GM12878 (cell line): ENCODE measurements around the gene NRG2. TPM values are rescaled to one million over a fixed set of nuclear protein-coding genes. Genes with fewer than 3 reads are reported as not detected.

Experiments used
- ATAC-seq: fragments of 200-7000 bp; cut with Tn5 transposase; 3 replicates; pipeline ENCODE4 v1.9.1; 2020; ENCODE audit warnings: mild to moderate bottlenecking, moderate library complexity
- BruUV-seq: library from RNA; stranded (reverse); fragments of 400-500 nt; replicated peaks from 2 replicates; lab custom pipeline; 2021; lab: Mats Ljungman, UMichigan
- CTCF ChIA-PET: fragments of 300-600 bp; sonication (Branson Sonifier 250); formaldehyde crosslinking; extraction: SDS; loops from one replicate; lab custom pipeline; 2021; ENCODE audit warnings: inconsistent platforms; lab: Yijun Ruan, JAX
- POLR2A ChIA-PET: fragments of 350-600 bp; formaldehyde crosslinking; extraction: SDS; loops from one replicate; lab custom pipeline; 2021; ENCODE audit warnings: inconsistent platforms; lab: Charles Lee
- RAD21 ChIA-PET: fragments of 300-600 bp; sonication (Branson Sonifier 250); formaldehyde crosslinking; loops from one replicate; lab custom pipeline; 2023; ENCODE audit warnings: antibody characterized with exemption; ENCODE audit not compliant: unreplicated experiment; lab: Charles Lee
- SMC1A ChIA-PET: fragments of 300-600 bp; sonication (Branson Sonifier 250); formaldehyde crosslinking; loops from one replicate; lab custom pipeline; 2023; ENCODE audit not compliant: unreplicated experiment, uncharacterized antibody; lab: Charles Lee
- DNase-seq: peaks from one replicate; pipeline ENCODE4 v3.0.0-alpha.2; 2011; ENCODE audit warnings: low read depth, low spot score
- FAIRE-seq: peaks from 3 replicates; lab custom pipeline; 2011; peaks lifted over from hg19 to GRCh38; lab: Jason Lieb, UNC
- H2AFZ ChIP-seq: 2 replicates; pipeline ENCODE4 v1.6.0; 2011; ENCODE audit warnings: low read depth, low read length, control low read depth; ENCODE audit not compliant: control insufficient read depth
- H3K27ac ChIP-seq: 2 replicates; pipeline ENCODE4 v1.5.1; 2011; ENCODE audit warnings: control low read depth; ENCODE audit not compliant: control insufficient read depth, insufficient read depth
- H3K27me3 ChIP-seq, 2 experiments: replicated peaks in 1 of 2; 2 replicates each; pipeline versions ENCODE4 v1.6.0 to v1.6.1; 2011; ENCODE audit warnings: low read length in 1 of 2; ENCODE audit not compliant: control insufficient read depth in 2 of 2, insufficient read depth in 2 of 2
- H3K36me3 ChIP-seq, 2 experiments: 2 replicates each; pipeline ENCODE4 v1.5.1; 2011; ENCODE audit warnings: low read length in 1 of 2; ENCODE audit not compliant: control insufficient read depth in 2 of 2, insufficient read depth in 2 of 2
- H3K4me1 ChIP-seq: 2 replicates; pipeline ENCODE4 v1.6.1; 2011; ENCODE audit warnings: mild to moderate bottlenecking, low read length, moderate library complexity, mixed read lengths; ENCODE audit not compliant: control insufficient read depth, insufficient read depth
- H3K4me2 ChIP-seq: 2 replicates; pipeline ENCODE4 v1.6.0; 2011; ENCODE audit warnings: control low read depth; ENCODE audit not compliant: control insufficient read depth, insufficient read depth
- H3K4me3 ChIP-seq: fragments of 200-600 bp; sonication (generic); 2 replicates; pipeline ENCODE4 v1.5.1; 2016
- H3K79me2 ChIP-seq: 2 replicates; pipeline ENCODE4 v1.6.0; 2011; ENCODE audit warnings: low read length; ENCODE audit not compliant: control insufficient read depth, insufficient read depth
- H3K9ac ChIP-seq: 2 replicates; pipeline ENCODE4 v1.8.0; 2011; ENCODE audit warnings: low read length, control low read depth, mixed read lengths; ENCODE audit not compliant: control insufficient read depth, insufficient read depth
- H3K9me3 ChIP-seq: replicated peaks from 3 replicates; pipeline ENCODE4 v1.5.1; 2011; ENCODE audit warnings: mild to moderate bottlenecking, low read length; ENCODE audit not compliant: control insufficient read depth, insufficient read depth
- H4K20me1 ChIP-seq: 2 replicates; pipeline ENCODE4 v1.6.0; 2011; ENCODE audit not compliant: control insufficient read depth, insufficient read depth
- CHD1 ChIP-seq: IDR thresholded peaks from 2 replicates; pipeline ENCODE4 v1.6.1; 2012; ENCODE audit warnings: low read depth, low read length, improper control_type of control experiment
- FOXM1 ChIP-seq: IDR thresholded peaks from 2 replicates; pipeline ENCODE4 v1.6.1; 2012; ENCODE audit warnings: low read depth, mild to moderate bottlenecking, inconsistent platforms, low read length, moderate library complexity
- LARP7 ChIP-seq: fragments of 450-650 bp; IDR thresholded peaks from 2 replicates; pipeline ENCODE4 v1.6.1; 2017; ENCODE audit warnings: mild to moderate bottlenecking
- MTA2 ChIP-seq: fragments of 450-650 bp; IDR thresholded peaks from 2 replicates; pipeline ENCODE4 v1.6.1; 2016; ENCODE audit warnings: low read depth, mild to moderate bottlenecking, moderate library complexity
- NFIC ChIP-seq: IDR thresholded peaks from 2 replicates; pipeline ENCODE4 v1.6.1; 2012; ENCODE audit warnings: low read depth, mild to moderate bottlenecking, inconsistent platforms, low read length, moderate library complexity
- SIN3A ChIP-seq: IDR thresholded peaks from 2 replicates; pipeline ENCODE4 v1.6.1; 2012; ENCODE audit warnings: low read depth, low read length, improper control_type of control experiment
- SUPT20H ChIP-seq: IDR thresholded peaks from 2 replicates; pipeline ENCODE4 v1.6.1; 2011; ENCODE audit warnings: low read depth, mild to moderate bottlenecking, low read length, moderate library complexity, borderline replicate concordance; ENCODE audit not compliant: control insufficient read depth
- TARDBP ChIP-seq: IDR thresholded peaks from 2 replicates; pipeline ENCODE4 v1.6.1; 2016; ENCODE audit warnings: borderline replicate concordance
- ZNF207 ChIP-seq: fragments of 450-650 bp; IDR thresholded peaks from 2 replicates; pipeline ENCODE4 v1.6.1; 2014; ENCODE audit warnings: antibody characterized with exemption, mild to moderate bottlenecking, borderline replicate concordance
- ZNF274 ChIP-seq: IDR thresholded peaks from one replicate; pipeline ENCODE4 v1.8.0; 2011; ENCODE audit not compliant: insufficient read length, insufficient read depth
- ZNF622 ChIP-seq: fragments of 450-650 bp; IDR thresholded peaks from 2 replicates; pipeline ENCODE4 v1.6.1; 2017; ENCODE audit warnings: mild to moderate bottlenecking, inconsistent platforms
- WGBS: methylation state at CpG from one replicate; pipeline ENCODE4 v1.1.6; 2016; ENCODE audit warnings: low lambda C conversion rate; ENCODE audit not compliant: insufficient replicate concordance, insufficient coverage; ENCODE audit errors: missing lambda C conversion rate; 5-methylcytosine and 5-hydroxymethylcytosine counted together
- in situ Hi-C: fragments of 300-500 bp; cut with MboI; formaldehyde crosslinking; loops from 9 replicates; pipeline ENCODE4 v1.14.3; 2018; ENCODE audit warnings: mixed read lengths
- intact Hi-C: fragments of 100-400 bp; cut with micrococcal nuclease; formaldehyde crosslinking; loops from one replicate; pipeline ENCODE4 v1.14.2; 2022; ENCODE audit not compliant: unreplicated experiment
- polyA plus RNA-seq, 11 experiments: library from polyadenylated mRNA; depleted of rRNA in 4 of 11; unstranded in 6 of 11; stranded (reverse) in 5 of 11; fragments of >200 nt; fragmentation: Nextera tagmentation in 4 of 11; fragmentation: Illumina TruSeq in 1 of 11; extraction: Ambion mirVana in 4 of 11; extraction: Trizol in 1 of 11; gene quantifications; 1 replicate in 1 of 11; 2 replicates in 10 of 11; pipeline versions ENCODE4 v1.2.1 to v1.2.3, GENCODE V29; 2011 to 2016; ENCODE audit warnings: inconsistent platforms in 2 of 11, missing spikeins in 2 of 11, low read depth in 1 of 11
- total RNA-seq, 4 experiments: library from RNA; depleted of rRNA in 3 of 4; stranded (reverse); fragments of >200 nt in 3 of 4; fragmentation: Illumina TruSeq in 1 of 4; extraction: Trizol in 1 of 4; gene quantifications; 2 replicates each; pipeline versions ENCODE4 v1.2.1 to v1.2.3, GENCODE V29; 2013 to 2021
- TF ChIP-seq, protein P1 (sequence below): IDR thresholded peaks from 2 replicates; pipeline ENCODE4 v1.6.1; 2012; ENCODE audit warnings: low read length, inconsistent platforms
- TF ChIP-seq, protein P2 (sequence below): fragments of 450-650 bp; IDR thresholded peaks from 2 replicates; pipeline ENCODE4 v1.6.1; 2018; ENCODE audit warnings: mild to moderate bottlenecking, low read depth, moderate library complexity; ENCODE audit not compliant: partially characterized antibody

NRG2 gene
- total and polyA plus RNA-seq, 10 of the 15 experiments (the other 5 are each of a cell fraction or from before 2014, with no cell fraction given): 0.10 to 21.7 (median 9.6) TPM

DNA sequence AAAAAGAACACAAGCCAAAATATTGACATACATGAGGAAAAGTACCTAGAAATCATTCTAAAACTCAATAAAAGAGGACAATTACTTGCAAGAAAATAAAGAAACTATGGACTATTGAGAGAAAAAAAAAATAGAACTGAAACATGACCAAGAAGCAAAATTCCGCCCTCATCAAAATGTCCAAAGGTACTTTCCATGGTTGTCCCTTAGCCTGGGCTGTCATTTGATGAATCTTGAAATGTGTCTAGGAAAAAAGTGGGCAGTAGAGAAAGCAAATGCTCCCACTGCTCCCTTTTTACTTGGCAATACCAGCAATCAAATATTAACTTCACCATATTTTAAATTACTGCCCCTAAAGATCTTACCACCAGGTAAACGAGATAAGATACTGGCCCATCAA lies 10.8 kb downstream of the NRG2 start:
- peaks cover 46% of the 10 kb centered on the region for H3K79me2 ChIP-seq
- FAIRE-seq: no peak
- no peak overlapping the region for H2AFZ ChIP-seq
- SMC1A ChIA-PET: interaction anchor here (0.9 to 1.1 kb wide), 4 partner anchors 9 to 70 kb away, joined by 3 to 15 read pairs (median 3); no protein-coding TSS in a partner anchor
- ATAC-seq: no peak
- CTCF ChIA-PET: interaction anchor here (0.8 kb wide), 1 partner anchor 64 kb away, joined by 5 read pairs; no protein-coding TSS in a partner anchor
- no peaks in the 10 kb centered on the region for H3K36me3 ChIP-seq
- peak; percentile 18; the same call in 1 of the 2 replicates for TF ChIP-seq FOXM1
- 0 out of 2 replicates have a peak, but pooled peaks have one; percentile 14 for TF ChIP-seq NFIC
- no peak for TF ChIP-seq SIN3A
- TF ChIP-seq CHD1: no peak
- H3K4me1 ChIP-seq: no peaks in the 10 kb centered on the region; the same call in 1 of the 2 replicates
- no peak overlapping the region for H3K4me2 ChIP-seq
- 23% methylated on average over 2 of the region's 2 CpGs for WGBS
- peaks cover 7% of the 10 kb centered on the region; the same call in 2 of the 3 replicates for H3K9me3 ChIP-seq
- no peak overlapping the region for H3K4me3 ChIP-seq
- POLR2A ChIA-PET: interaction anchor here (0.8 to 1.1 kb wide), 3 partner anchors 8 to 10 kb away, joined by 3 read pairs; no protein-coding TSS in a partner anchor
- BruUV-seq: no TSS peak
- in situ Hi-C loops: loop anchor here (25.0 kb wide), 1 partner anchor 1580 kb away; the partner anchor contains the start of gene DIAPH1
- DNase-seq: no peak
- intact Hi-C loops: loop anchor here (2.0 kb wide), 1 partner anchor 21 kb away; no protein-coding TSS in a partner anchor
- no peaks in the 10 kb centered on the region for H3K27me3 ChIP-seq
- H4K20me1 ChIP-seq: no peaks in the 10 kb centered on the region
- H3K27ac ChIP-seq: peak overlapping the region; percentile 27
- H3K9ac ChIP-seq: no peak overlapping the region
- RAD21 ChIA-PET: interaction anchor here (1.0 to 1.1 kb wide), 2 partner anchors 9 to 27 kb away, joined by 3 to 6 read pairs; no protein-coding TSS in a partner anchor

DNA sequence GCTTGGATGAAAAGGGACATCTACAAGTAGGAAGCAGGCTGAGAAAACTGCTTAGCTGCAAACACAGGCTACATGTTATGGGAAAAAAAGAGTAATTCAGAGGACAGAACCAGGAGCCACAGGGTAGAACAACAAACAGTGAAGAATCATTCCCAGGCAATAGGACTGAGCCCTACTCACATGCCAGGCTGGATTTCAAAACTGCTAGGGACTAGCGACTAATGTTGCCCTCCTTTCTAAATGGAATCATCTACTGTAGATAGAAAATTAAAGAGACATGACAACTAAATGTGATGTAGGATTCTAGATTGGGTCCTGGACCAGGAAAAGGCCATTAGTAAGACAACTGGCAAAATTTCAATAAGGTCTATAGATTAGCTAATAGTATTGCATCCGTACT lies 15.3 kb downstream of the NRG2 start:
- ATAC-seq (no peak), FAIRE-seq (no peak), DNase-seq (no peak)
- intact Hi-C loops (no loop called here), in situ Hi-C loops (loop anchor here (25.0 kb wide), 1 partner anchor 1584 kb away; the partner anchor contains the start of gene DIAPH1)
- H3K79me2 ChIP-seq: peaks cover 19% of the 10 kb centered on the region
- no peak overlapping the region for H2AFZ ChIP-seq
- no peak overlapping the region for H3K4me3 ChIP-seq
- H3K4me2 ChIP-seq: no peak overlapping the region
- RAD21 ChIA-PET: interaction anchor here (1.6 kb wide), 1 partner anchor 26 kb away, joined by 4 read pairs; no protein-coding TSS in a partner anchor
- CTCF ChIA-PET: interaction anchor here (1.3 to 2.6 kb wide), 3 partner anchors 8 to 59 kb away, joined by 3 to 13 read pairs (median 4); no protein-coding TSS in a partner anchor
- WGBS: 100% methylated on average over 2 of the region's 2 CpGs
- no peaks in the 10 kb centered on the region for H3K9me3 ChIP-seq
- no peaks in the 10 kb centered on the region; the same call in 1 of the 2 replicates for H3K4me1 ChIP-seq
- no TSS peak for BruUV-seq
- H3K27ac ChIP-seq: no peak overlapping the region
- H3K27me3 ChIP-seq: no peaks in the 10 kb centered on the region
- no peaks in the 10 kb centered on the region for H3K36me3 ChIP-seq
- SMC1A ChIA-PET: interaction anchor here (1.2 to 27.7 kb wide), 5 partner anchors 11 to 58 kb away, joined by 3 to 394 read pairs (median 7); partner anchors contain the start of gene NRG2
- POLR2A ChIA-PET: interaction anchor here (0.7 to 2.7 kb wide), 7 partner anchors 9 to 34 kb away, joined by 3 to 9 read pairs (median 4); no protein-coding TSS in a partner anchor
- H4K20me1 ChIP-seq: no peaks in the 10 kb centered on the region
- TF ChIP-seq, protein P1, sequence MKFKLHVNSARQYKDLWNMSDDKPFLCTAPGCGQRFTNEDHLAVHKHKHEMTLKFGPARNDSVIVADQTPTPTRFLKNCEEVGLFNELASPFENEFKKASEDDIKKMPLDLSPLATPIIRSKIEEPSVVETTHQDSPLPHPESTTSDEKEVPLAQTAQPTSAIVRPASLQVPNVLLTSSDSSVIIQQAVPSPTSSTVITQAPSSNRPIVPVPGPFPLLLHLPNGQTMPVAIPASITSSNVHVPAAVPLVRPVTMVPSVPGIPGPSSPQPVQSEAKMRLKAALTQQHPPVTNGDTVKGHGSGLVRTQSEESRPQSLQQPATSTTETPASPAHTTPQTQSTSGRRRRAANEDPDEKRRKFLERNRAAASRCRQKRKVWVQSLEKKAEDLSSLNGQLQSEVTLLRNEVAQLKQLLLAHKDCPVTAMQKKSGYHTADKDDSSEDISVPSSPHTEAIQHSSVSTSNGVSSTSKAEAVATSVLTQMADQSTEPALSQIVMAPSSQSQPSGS: no peak
- no peak for TF ChIP-seq LARP7
- TF ChIP-seq, protein P2, sequence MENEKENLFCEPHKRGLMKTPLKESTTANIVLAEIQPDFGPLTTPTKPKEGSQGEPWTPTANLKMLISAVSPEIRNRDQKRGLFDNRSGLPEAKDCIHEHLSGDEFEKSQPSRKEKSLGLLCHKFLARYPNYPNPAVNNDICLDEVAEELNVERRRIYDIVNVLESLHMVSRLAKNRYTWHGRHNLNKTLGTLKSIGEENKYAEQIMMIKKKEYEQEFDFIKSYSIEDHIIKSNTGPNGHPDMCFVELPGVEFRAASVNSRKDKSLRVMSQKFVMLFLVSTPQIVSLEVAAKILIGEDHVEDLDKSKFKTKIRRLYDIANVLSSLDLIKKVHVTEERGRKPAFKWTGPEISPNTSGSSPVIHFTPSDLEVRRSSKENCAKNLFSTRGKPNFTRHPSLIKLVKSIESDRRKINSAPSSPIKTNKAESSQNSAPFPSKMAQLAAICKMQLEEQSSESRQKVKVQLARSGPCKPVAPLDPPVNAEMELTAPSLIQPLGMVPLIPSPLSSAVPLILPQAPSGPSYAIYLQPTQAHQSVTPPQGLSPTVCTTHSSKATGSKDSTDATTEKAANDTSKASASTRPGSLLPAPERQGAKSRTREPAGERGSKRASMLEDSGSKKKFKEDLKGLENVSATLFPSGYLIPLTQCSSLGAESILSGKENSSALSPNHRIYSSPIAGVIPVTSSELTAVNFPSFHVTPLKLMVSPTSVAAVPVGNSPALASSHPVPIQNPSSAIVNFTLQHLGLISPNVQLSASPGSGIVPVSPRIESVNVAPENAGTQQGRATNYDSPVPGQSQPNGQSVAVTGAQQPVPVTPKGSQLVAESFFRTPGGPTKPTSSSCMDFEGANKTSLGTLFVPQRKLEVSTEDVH: no peak
- TF ChIP-seq MTA2: no peak
- no peak for TF ChIP-seq ZNF274
- TF ChIP-seq SUPT20H: no peak
- TF ChIP-seq TARDBP: no peak
- TF ChIP-seq ZNF207: no peak
- no peak for TF ChIP-seq ZNF622
- H3K9ac ChIP-seq: no peak overlapping the region
